HG02759 (cell line): ENCODE data around the gene HNF1A.
"Not testable (repeated sequence)": the region's sequence is repeated elsewhere in the genome, so short reads cannot be mapped to it uniquely, and the experiment has no call there.

Experiments
- ATAC-seq: cut with Tn5 transposase; IDR thresholded peaks from one replicate; pipeline ENCODE4 v1.9.1; 2021; ENCODE audit warnings: mild to moderate bottlenecking, moderate library complexity; ENCODE audit not compliant: unreplicated experiment

Gene HNF1A, protein sequence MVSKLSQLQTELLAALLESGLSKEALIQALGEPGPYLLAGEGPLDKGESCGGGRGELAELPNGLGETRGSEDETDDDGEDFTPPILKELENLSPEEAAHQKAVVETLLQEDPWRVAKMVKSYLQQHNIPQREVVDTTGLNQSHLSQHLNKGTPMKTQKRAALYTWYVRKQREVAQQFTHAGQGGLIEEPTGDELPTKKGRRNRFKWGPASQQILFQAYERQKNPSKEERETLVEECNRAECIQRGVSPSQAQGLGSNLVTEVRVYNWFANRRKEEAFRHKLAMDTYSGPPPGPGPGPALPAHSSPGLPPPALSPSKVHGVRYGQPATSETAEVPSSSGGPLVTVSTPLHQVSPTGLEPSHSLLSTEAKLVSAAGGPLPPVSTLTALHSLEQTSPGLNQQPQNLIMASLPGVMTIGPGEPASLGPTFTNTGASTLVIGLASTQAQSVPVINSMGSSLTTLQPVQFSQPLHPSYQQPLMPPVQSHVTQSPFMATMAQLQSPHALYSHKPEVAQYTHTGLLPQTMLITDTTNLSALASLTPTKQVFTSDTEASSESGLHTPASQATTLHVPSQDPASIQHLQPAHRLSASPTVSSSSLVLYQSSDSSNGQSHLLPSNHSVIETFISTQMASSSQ

DNA sequence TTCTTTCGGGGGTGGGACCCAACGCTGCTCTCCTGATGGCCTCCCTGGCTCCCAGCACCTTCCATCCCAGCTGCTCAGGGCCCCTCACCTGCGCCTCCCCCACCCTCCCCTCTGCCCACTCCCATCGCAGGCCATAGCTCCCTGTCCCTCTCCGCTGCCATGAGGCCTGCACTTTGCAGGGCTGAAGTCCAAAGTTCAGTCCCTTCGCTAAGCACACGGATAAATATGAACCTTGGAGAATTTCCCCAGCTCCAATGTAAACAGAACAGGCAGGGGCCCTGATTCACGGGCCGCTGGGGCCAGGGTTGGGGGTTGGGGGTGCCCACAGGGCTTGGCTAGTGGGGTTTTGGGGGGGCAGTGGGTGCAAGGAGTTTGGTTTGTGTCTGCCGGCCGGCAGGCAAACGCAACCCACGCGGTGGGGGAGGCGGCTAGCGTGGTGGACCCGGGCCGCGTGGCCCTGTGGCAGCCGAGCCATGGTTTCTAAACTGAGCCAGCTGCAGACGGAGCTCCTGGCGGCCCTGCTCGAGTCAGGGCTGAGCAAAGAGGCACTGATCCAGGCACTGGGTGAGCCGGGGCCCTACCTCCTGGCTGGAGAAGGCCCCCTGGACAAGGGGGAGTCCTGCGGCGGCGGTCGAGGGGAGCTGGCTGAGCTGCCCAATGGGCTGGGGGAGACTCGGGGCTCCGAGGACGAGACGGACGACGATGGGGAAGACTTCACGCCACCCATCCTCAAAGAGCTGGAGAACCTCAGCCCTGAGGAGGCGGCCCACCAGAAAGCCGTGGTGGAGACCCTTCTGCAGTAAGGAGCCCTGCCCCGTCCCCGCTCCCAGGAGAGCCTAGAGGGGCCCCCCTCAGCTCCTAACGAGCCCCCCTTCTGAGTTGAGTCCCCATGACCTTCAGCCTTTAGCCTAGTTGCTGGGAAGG lies at the start of gene HNF1A:
Gene HNF1A, plus strand, starts transcription at position 248 of the 924 bp plus-strand sequence. Its CDS starts 226 bp downstream, at position 474.
- ATAC-seq: no peak

GRCh38 chr12:120928864-120929652 lies 49.3 kb upstream of the HNF1A start:
- no peak for ATAC-seq

GRCh38 chr12:120930032-120930431 lies 48.3 kb upstream of the HNF1A start:
- ATAC-seq: no peak

- ATAC-seq: no peak
These were observed 46.3 kb upstream of the HNF1A start for GRCh38 chr12:120932058-120932457.

- ATAC-seq: no peak
These were observed 45.3 kb upstream of the HNF1A start for GRCh38 chr12:120932956-120933526.

DNA sequence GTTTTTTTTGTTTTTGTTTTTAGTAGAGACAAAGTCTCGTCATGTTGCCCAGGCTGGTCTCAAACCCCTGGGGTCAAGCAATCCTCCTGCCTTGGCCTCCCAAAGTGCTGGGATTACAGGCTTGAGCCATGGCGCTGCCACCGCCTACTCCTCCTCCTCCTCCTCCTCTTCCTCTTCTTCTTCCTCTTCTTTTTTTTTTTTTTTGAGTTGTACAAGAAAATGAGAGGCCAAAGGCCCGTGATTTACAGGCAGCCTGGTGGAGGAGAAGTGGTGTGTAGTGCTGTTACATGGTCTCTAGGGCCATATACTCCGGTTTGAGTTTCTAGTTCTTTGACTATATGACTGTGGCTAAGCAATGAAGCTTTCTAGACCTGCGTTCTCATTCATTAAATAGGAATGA lies 44.6 kb upstream of the HNF1A start:
- no peak for ATAC-seq

GRCh38 chr12:120936197-120936596 lies 42.1 kb upstream of the HNF1A start:
- ATAC-seq: no peak

DNA sequence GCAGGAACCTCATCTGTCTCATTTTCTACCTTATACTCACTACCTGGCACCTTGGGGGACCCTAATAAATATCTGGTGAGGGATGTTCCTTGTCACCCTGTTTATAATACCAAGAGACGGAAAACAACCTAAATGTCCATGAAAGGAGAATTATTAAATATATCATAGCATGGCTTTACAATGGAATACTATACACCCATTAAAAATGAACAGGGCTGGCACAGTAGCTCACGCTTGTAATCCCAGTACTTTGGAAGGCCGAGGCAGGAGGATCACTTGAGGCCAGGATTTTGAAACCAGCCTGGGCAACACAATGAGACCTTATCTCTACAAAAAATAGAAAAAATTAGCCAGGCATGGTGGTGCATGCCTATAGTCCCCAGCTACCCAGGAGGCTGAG lies 39.8 kb upstream of the HNF1A start:
- ATAC-seq: no peak

GRCh38 chr12:120939523-120939922 lies 38.8 kb upstream of the HNF1A start:
- no peak for ATAC-seq

DNA sequence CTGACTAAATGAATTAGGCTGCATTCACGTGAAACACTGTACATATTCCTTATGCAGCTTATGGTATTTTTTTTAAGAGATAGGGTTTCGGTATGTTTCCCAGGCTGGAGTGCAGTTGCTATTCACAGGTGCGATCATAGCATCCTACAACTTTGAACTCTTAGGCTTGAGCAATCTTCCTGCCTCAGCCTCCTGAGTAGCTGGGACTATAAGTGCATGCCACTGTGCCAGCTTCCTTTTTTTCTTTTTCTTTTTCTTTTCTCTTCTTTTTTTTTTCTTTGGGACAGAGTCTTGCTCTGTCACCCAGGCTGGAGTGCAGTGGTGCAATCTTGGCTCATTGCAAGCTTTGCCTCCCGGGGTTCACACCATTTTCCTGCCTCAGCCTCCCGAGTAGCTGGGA lies 38.3 kb upstream of the HNF1A start:
- no peak for ATAC-seq

DNA sequence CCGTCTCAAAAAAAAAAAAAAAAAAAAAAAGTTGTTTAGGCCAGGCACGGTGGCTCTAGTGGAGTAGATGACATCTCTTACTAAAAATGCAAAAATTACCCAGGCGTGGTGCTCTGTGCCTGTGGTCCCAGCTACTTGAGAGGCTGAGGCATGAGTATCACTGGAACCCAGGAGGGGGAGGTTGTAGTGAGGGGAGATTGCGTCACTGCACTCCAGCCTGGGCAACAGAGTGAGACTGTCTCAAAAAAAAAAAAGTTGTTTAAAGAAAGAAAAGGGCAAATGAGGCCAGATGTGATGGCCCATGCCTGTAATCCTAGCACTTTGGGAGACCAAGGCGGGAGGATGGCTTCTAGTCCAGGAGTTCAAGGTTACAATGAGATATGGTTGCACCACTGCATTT lies 37.5 kb upstream of the HNF1A start:
- no peak for ATAC-seq

DNA sequence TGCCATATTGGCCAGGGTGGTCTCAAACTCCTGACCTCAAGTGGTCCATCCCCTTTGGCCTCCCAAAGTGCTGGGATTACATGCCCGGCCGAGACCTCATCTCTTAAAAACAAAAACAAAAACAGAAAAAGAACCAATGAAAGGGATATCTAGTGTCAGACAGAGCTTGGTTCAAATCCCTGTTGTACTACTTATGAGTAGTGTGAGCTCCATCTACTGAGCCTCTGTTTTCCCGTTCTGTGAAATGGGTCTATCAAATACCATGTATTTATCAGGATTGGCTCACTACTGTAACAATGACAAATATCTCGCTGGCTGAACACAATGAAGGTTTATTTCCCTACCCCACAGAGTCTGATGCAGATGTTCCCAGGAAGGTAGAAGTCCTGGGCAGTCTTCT lies 36.9 kb upstream of the HNF1A start:
- no peak for ATAC-seq

DNA sequence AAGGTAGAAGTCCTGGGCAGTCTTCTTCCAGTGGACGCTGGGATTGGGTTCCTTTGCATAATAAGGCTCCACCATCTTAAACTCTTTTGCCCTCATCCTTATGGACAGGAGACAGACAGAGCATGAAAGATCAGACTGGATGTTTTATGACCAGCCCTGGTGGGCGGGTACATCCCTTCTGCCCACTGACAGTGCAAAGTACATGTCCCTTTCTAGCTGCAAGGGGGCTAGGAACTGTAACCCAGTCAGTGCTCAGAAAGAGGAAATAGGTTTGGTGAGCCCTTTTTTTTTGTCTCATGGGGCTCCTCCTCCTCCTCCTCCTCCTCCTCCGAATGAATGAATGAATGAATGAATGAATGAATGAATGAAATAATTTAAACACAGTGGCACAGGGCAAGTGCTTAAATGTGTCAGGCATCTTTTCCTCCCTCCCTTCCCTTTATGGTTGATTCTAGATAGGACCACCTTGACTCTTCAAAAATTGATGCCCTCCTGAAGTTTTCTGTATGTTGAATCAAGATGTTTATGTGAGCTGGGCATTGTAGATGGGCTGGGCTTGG lies 36.4 kb upstream of the HNF1A start:
- no peak for ATAC-seq

DNA sequence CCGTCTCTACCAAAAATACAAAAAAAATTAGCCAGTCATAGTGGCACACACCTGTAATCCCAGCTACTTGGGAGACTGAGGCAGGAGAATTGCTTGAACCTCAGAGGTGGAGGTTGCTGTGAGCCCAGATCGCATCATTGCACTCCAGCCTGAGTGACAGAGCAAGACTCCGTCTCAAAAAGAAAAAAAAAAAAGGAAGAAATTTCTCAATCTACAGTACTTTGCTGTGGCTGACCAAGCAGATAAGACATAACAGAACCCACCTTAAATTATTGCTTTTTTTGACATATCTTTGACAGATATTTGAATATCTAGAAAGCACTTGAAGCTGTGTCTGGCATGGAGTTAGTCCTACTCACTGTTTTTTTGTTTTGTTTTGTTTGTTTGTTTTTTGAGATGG lies 34.9 kb upstream of the HNF1A start:
- ATAC-seq: no peak

DNA sequence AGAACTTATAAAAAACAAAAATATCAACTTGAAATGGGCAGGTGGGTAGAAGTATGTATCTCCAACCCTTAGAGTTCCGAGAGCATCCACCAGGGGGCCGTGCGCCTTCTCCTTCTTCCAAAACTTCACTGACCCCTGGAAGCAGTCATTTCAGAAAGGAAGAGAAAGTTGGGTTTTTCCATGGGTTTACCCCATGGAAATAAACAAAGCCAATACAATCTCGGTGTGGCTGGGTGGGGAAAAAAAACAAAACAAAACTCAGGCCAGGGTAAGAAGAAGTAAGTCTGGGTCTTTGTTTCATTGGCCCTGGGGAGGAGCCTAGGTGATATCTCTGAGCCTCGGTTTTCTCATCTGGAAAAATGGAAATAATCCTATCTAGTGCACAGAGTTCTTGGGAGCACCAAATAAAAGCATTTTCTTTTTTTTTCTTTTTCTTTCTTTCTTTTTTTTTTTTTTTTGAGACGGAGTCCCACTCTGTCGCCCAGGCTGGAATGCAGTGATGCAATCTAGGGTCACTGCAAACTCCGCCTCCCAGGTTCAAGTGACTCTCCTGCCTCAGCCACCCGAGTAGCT lies 33.6 kb upstream of the HNF1A start:
- no peak for ATAC-seq

GRCh38 chr12:120945516-120945915 lies 32.8 kb upstream of the HNF1A start:
- not testable (repeated sequence) for ATAC-seq

DNA sequence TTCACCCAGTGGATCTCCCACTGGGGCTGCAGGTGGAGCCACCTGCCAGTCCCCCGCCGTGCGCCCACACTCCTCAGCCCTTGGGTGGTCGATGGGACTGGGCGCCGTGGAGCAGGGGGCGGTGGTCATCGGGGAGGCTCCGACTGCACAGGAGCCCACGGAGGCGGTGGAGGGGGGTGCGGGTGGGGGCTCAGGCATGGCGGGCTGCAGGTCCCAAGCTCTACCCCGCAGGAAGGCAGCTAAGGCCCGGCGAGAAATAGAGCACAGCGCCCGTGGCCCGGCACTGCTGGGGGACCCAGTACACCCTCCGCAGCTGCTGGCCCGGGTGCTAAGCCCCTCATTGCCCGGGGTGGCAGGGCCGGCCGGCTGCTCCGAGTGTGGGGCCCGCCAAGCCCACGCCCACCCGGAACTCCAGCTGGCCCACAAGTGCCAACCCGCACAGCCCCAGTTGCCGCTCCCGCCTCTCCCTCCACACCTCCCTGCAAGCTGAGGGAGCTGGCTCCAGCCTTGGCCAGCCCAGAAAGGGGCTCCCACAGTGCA lies 28.0 kb upstream of the HNF1A start:
- ATAC-seq: not testable (repeated sequence)

DNA sequence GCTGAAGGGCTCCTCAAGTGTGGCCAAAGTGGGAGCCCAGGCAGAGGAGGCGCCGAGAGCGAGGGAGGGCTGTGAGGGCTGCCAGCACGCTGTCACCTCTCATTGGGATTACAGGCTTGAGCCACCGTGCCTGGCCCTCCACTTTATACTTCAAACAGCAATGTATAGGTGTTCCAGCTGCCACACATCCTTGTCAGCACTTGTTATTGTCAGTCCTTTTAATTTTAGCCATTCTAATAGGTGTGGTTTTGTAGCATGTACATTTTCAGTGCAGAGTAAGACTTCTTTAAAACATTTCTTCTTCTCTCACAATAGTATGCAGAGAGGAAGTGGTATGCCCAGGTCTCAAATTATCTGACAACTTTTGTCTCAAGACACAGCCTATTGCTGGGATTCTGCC lies 27.5 kb upstream of the HNF1A start:
- ATAC-seq: no peak

- no peak for ATAC-seq
These were observed 23.1 kb upstream of the HNF1A start for GRCh38 chr12:120955232-120955631.
